HepG2 (cell line): ENCODE measurements around the gene C11orf24. TPM values are rescaled to one million over a fixed set of nuclear protein-coding genes. Genes with fewer than 3 reads are reported as not detected.
A peak's percentile ranks its signal among the peaks of the same experiment; 100 is the strongest.

ENCODE experiments used
- ATRX ChIP-seq: sonication (generic); formaldehyde crosslinking; IDR thresholded peaks from 2 replicates; pipeline ENCODE4 v1.4.0; 2020; ENCODE audit warnings: missing genetic modification reagents, borderline replicate concordance
- ELF4 ChIP-seq: sonication (generic); formaldehyde crosslinking; IDR thresholded peaks from 2 replicates; pipeline ENCODE4 v1.5.0; 2020; ENCODE audit warnings: missing genetic modification reagents, mild to moderate bottlenecking, moderate library complexity, borderline replicate concordance
- FOXP1 ChIP-seq, 2 experiments: fragments of 450-650 bp in 1 of 2; IDR thresholded peaks; 2 replicates each; pipeline ENCODE4 v1.6.1; 2017 to 2018; ENCODE audit warnings: antibody characterized with exemption in 1 of 2
- HIVEP1 ChIP-seq: sonication (generic); formaldehyde crosslinking; IDR thresholded peaks from 2 replicates; pipeline ENCODE4 v1.4.0; 2020; ENCODE audit warnings: mild to moderate bottlenecking, missing genetic modification reagents
- ISX ChIP-seq: sonication (generic); formaldehyde crosslinking; conservative IDR thresholded peaks from 2 replicates; pipeline ENCODE4 v1.5.0; 2020; ENCODE audit warnings: missing genetic modification reagents
- MATR3 ChIP-seq: sonication (generic); formaldehyde crosslinking; IDR thresholded peaks from 2 replicates; pipeline ENCODE4 v1.4.0; 2020; ENCODE audit warnings: missing genetic modification reagents
- MIER2 ChIP-seq: IDR thresholded peaks from 2 replicates; pipeline ENCODE4 v1.6.1; 2016; ENCODE audit warnings: missing biosample characterization, missing genetic modification reagents
- RAD21 ChIP-seq: fragments of 450-650 bp; formaldehyde crosslinking; IDR thresholded peaks from 2 replicates; pipeline ENCODE4 v1.5.0; 2020; ENCODE audit warnings: mild to moderate bottlenecking
- RBAK ChIP-seq: sonication (generic); formaldehyde crosslinking; IDR thresholded peaks from 2 replicates; pipeline ENCODE4 v1.5.1; 2020; ENCODE audit warnings: mild to moderate bottlenecking, missing genetic modification reagents
- RERE ChIP-seq: IDR thresholded peaks from 2 replicates; pipeline ENCODE4 v1.6.1; 2016; ENCODE audit warnings: low read depth, missing genetic modification reagents, missing compliant biosample characterization
- SP1 ChIP-seq, 2 experiments: fragments of 450-650 bp in 1 of 2; sonication (generic) in 1 of 2; formaldehyde crosslinking in 1 of 2; IDR thresholded peaks; 2 replicates each; pipeline versions ENCODE4 v1.4.0 to v1.6.1; 2016 to 2020; ENCODE audit warnings: missing genetic modification reagents in 1 of 2
- TFAP4 ChIP-seq: sonication (generic); IDR thresholded peaks from 2 replicates; pipeline ENCODE4 v1.6.1; 2016; ENCODE audit warnings: low read depth, borderline replicate concordance
- TFDP2 ChIP-seq: sonication (generic); formaldehyde crosslinking; IDR thresholded peaks from 2 replicates; pipeline ENCODE4 v1.4.0; 2020; ENCODE audit warnings: missing genetic modification reagents
- TIGD3 ChIP-seq: sonication (generic); formaldehyde crosslinking; IDR thresholded peaks from 2 replicates; pipeline ENCODE4 v1.5.1; 2020; ENCODE audit warnings: mild to moderate bottlenecking, missing genetic modification reagents, borderline replicate concordance
- ZMAT3 ChIP-seq: sonication (generic); formaldehyde crosslinking; conservative IDR thresholded peaks from 2 replicates; pipeline ENCODE4 v1.7.0; 2021; ENCODE audit warnings: missing genetic modification reagents
- ZNF124 ChIP-seq: sonication (generic); formaldehyde crosslinking; IDR thresholded peaks from 2 replicates; pipeline ENCODE4 v1.4.0; 2020; ENCODE audit warnings: missing genetic modification reagents
- ZNF234 ChIP-seq: sonication (generic); formaldehyde crosslinking; conservative IDR thresholded peaks from 2 replicates; pipeline ENCODE4 v1.5.1; 2020; ENCODE audit warnings: mild to moderate bottlenecking, missing genetic modification reagents
- ZNF577 ChIP-seq: sonication (generic); formaldehyde crosslinking; IDR thresholded peaks from 2 replicates; pipeline ENCODE4 v1.4.0; 2020; ENCODE audit warnings: mild to moderate bottlenecking, low read depth, missing genetic modification reagents, borderline replicate concordance
- ZNF605 ChIP-seq: sonication (generic); formaldehyde crosslinking; IDR thresholded peaks from 2 replicates; pipeline ENCODE4 v1.8.0; 2022; ENCODE audit warnings: mild to moderate bottlenecking, missing genetic modification reagents
- ZSCAN21 ChIP-seq: sonication (generic); formaldehyde crosslinking; IDR thresholded peaks from 2 replicates; pipeline ENCODE4 v1.8.0; 2022; ENCODE audit warnings: mild to moderate bottlenecking, missing genetic modification reagents, moderate library complexity, borderline replicate concordance
- ZSCAN29 ChIP-seq: sonication (generic); formaldehyde crosslinking; conservative IDR thresholded peaks from 2 replicates; pipeline ENCODE4 v1.4.0; 2020; ENCODE audit warnings: mild to moderate bottlenecking, missing genetic modification reagents
- ZSCAN31 ChIP-seq: sonication (generic); formaldehyde crosslinking; IDR thresholded peaks from 2 replicates; pipeline ENCODE4 v1.5.0; 2020; ENCODE audit warnings: low read depth, mild to moderate bottlenecking, missing genetic modification reagents
- polyA plus RNA-seq, 8 experiments: library from polyadenylated mRNA; depleted of rRNA in 3 of 8; stranded (reverse) in 7 of 8; unstranded in 1 of 8; fragments of >200 nt; fragmentation: Illumina TruSeq in 4 of 8; extraction: Trizol in 4 of 8; gene quantifications; 2 replicates each; pipeline versions ENCODE4 v1.2.1 to v1.2.3, GENCODE V29; 2011 to 2016; ENCODE audit warnings: low read depth in 4 of 8, missing spikeins in 1 of 8, mixed read lengths in 1 of 8; ENCODE audit not compliant: insufficient read depth in 1 of 8
- total RNA-seq, 5 experiments: library from RNA; depleted of rRNA; stranded (reverse); fragments of >200 nt; fragmentation: Illumina TruSeq; extraction: Trizol; gene quantifications; 2 replicates each; pipeline ENCODE4 v1.2.3, GENCODE V29; 2016; ENCODE audit warnings: low read depth in 1 of 5

Gene C11orf24
- total and polyA plus RNA-seq, 2 of the 13 experiments (the other 11 are each of a cell fraction or from before 2014, with no cell fraction given): 52.9 to 55.5 TPM

GRCh38 chr11:68216171-68216938, 55.4 kb downstream of the C11orf24 start (continued):
- TF ChIP-seq TFAP4: peak; percentile 75; the same call in 1 of the 2 replicates
- TF ChIP-seq ZSCAN21 (CRISPR knock-in tag): no peak
- TF ChIP-seq TIGD3 (CRISPR knock-in tag): peak; percentile 84; the same call in 1 of the 2 replicates
- TF ChIP-seq HIVEP1: no peak
- TF ChIP-seq ZNF124 (CRISPR knock-in tag): no peak
- TF ChIP-seq ELF4 (CRISPR knock-in tag): no peak
- TF ChIP-seq ISX (CRISPR knock-in tag): no peak
- no peak for TF ChIP-seq FOXP1 (IDR thresholded peaks at IDR 0.05)
- TF ChIP-seq FOXP1 (CRISPR knock-in tag; IDR thresholded peaks at IDR 0.05): no peak
- TF ChIP-seq ZSCAN29 (CRISPR knock-in tag): no peak
- no peak for TF ChIP-seq RERE (CRISPR knock-in tag)
- TF ChIP-seq ZMAT3 (CRISPR knock-in tag): no peak
- TF ChIP-seq MATR3: no peak
- no peak for TF ChIP-seq ZNF577 (CRISPR knock-in tag)
- no peak for TF ChIP-seq MIER2 (CRISPR knock-in tag)
- no peak for TF ChIP-seq ATRX (CRISPR knock-in tag)
- no peak for TF ChIP-seq ZNF234 (CRISPR knock-in tag)
- no peak for TF ChIP-seq ZSCAN31
- TF ChIP-seq SP1 (IDR thresholded peaks at IDR 0.05): no peak
- TF ChIP-seq SP1 (CRISPR knock-in tag; IDR thresholded peaks at IDR 0.05): no peak
- no peak for TF ChIP-seq TFDP2
- TF ChIP-seq RAD21 (CRISPR knock-in tag): no peak
- no peak for TF ChIP-seq RBAK (CRISPR knock-in tag)
- no peak for TF ChIP-seq ZNF605 (CRISPR knock-in tag)
